GM12865 (cell line): ENCODE results near the gene TGM5.

Source experiments
- DNase-seq: peaks from one replicate; pipeline ENCODE4 v3.0.0; 2010; ENCODE audit warnings: low read depth
- H3K4me3 ChIP-seq: 2 replicates; pipeline ENCODE4 v1.5.1; 2011; ENCODE audit warnings: mild to moderate bottlenecking, low read depth, low read length, control low read depth
- TF ChIP-seq, protein P1 (sequence below): IDR thresholded peaks from 2 replicates; pipeline ENCODE4 v1.5.1; 2011; ENCODE audit warnings: low read length, control low read depth, low read depth, inconsistent platforms; ENCODE audit not compliant: insufficient read depth; ENCODE audit errors: missing control alignments

The TGM5 gene

DNA sequence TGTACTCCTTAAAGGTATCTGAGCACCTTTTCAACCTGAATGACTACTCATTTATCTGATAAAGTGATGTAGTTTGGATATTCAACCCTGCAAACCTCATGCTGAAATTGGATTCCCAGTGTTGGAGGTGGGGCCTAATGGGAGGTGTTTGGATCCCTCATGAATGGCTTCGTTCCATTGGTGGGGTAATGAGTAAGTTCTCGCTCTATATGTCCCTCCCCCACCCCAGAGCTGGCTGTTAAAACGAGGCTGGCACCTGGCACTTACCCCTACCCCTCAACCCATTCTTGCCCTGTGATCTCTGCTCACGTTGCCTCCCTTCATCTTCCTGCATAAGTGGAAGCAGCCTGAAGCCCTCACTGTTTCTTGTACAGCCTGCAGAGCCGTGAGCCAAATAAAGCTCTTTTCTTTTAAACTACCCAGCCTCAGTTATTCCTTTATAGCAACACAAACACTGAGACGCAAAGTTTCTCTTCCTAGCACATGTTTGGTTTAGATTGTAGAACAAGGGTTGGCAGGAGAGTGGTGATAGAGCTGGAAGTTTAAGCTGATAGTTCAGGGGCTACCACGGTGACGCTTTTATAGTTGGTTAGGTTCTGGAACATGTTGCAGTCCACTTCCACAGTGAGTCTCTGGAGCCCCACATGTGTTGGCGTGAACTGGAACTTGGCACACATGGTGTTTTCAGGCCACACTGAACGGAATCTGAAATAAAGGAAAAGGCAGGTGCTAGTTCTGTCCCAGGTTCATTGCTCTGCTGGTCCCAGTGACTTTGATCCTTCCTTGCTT is 69.8 kb downstream of the TGM5 start:
- H3K4me3 ChIP-seq, result no peak overlapping the region
- TF ChIP-seq, protein P1, sequence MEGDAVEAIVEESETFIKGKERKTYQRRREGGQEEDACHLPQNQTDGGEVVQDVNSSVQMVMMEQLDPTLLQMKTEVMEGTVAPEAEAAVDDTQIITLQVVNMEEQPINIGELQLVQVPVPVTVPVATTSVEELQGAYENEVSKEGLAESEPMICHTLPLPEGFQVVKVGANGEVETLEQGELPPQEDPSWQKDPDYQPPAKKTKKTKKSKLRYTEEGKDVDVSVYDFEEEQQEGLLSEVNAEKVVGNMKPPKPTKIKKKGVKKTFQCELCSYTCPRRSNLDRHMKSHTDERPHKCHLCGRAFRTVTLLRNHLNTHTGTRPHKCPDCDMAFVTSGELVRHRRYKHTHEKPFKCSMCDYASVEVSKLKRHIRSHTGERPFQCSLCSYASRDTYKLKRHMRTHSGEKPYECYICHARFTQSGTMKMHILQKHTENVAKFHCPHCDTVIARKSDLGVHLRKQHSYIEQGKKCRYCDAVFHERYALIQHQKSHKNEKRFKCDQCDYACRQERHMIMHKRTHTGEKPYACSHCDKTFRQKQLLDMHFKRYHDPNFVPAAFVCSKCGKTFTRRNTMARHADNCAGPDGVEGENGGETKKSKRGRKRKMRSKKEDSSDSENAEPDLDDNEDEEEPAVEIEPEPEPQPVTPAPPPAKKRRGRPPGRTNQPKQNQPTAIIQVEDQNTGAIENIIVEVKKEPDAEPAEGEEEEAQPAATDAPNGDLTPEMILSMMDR, result no peak
- DNase-seq, result no peak

DNA sequence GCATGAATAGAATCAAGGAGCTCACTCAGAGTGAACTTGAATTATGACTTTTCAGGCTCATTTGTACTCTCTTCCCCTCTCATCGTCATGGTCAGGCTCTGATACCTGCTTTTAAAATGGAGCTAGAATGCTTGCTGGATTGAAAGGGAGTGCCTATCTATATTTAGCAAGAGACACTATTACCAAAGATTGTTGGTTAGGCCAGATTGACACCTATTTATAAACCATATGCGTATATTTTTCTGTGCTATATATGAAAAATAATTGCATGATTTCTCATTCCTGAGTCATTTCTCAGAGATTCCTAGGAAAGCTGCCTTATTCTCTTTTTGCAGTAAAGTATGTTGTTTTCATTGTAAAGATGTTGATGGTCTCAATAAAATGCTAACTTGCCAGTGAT is 71.9 kb downstream of the TGM5 start:
- no peak overlapping the region for H3K4me3 ChIP-seq
- no peak for DNase-seq
- TF ChIP-seq, protein P1, result no peak

DNA sequence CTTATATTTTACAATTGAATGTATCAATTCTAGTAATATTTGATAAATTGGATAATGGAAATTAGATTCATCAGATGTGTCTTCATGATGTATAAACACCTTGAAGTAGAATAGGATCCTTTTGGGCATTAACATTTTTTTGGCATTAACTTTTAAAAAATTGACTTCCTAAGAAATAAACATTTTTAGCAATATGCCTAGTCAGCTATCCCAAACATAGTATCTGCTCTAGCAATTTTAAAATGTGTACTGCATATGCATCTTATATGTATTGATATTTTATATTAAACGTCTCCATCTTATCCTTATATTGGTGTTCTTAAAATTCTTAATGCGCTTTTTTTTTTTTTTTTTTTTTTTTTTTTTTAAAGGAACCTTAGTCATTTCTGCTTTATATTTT is 73.0 kb downstream of the TGM5 start:
- no peak overlapping the region for H3K4me3 ChIP-seq
- DNase-seq, result no peak
- TF ChIP-seq, protein P1, result no peak

DNA sequence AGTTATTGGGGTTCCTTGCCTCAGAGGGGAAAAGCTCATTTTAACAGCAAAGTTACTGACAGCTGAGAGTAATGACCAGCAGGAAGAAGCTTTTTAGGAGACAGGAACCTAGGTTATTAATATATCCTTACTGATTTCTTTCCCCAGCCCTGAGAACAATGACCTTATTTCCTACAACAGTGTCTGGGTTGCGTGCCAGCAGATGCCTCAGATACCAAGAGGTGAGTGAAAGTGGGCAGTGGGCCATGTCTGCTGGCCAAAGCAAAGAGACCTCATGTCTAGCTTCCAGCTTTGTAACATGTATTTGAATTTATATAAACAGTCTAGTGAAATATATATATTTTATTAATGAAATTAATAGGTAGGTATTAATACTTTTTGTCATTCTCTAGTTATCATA is 76.5 kb downstream of the TGM5 start:
- TF ChIP-seq, protein P1, result no peak
- no peak overlapping the region for H3K4me3 ChIP-seq
- no peak for DNase-seq

DNA sequence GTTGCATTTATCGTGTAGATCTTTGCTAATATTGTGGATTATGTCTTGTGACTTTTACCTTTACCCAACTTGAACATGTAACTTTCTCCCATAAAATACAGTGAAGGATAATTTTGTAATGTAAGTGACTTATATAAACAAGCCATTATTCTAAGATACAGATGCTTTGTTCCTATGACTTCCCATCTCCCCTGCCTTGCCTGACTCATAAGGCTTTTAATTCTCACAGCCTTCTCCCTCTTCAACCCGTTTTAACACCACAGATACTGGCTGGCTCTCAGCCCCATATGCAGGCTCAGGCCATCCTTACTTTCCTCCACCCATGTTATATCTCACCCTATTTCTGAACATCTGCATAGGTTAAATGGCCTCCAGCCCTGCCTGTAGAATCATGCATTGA is 77.4 kb downstream of the TGM5 start:
- H3K4me3 ChIP-seq, result no peak overlapping the region
- no peak for DNase-seq
- TF ChIP-seq, protein P1, result no peak

DNA sequence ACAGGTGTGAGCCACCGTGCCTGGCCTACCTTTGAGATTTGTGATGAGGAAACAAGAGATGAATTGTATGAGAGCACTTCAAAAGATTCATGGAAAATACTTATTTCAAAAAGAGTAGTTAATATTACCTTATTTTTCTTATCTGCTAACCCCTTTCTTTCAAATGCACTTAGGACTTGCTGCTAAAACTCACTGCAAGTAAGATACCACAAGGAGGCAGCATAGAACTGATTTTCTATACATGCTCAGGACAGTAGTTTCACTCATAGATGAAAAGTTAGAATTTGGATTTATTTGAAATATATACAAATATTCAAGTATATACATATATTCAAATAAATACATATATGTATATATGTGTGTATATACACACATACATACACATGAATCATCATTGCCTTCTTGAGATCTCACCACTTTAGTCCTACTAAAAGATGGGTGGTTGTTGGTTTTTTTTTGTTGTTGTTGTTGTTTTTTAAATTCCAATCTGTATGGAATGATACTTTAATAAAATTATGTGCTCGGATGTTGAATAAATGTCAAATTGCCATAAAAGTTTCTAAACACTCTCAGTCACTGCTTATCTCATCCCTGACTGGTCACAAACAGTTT is 79.1 kb downstream of the TGM5 start:
- TF ChIP-seq, protein P1, result peak; percentile 58
- no peak overlapping the region for H3K4me3 ChIP-seq
- DNase-seq, result peak; percentile 59
